Measurements from ENCODE around the gene SNAP25.
A peak's percentile ranks its signal among the peaks of the same experiment; 100 is the strongest.

The SNAP25 gene

DNA sequence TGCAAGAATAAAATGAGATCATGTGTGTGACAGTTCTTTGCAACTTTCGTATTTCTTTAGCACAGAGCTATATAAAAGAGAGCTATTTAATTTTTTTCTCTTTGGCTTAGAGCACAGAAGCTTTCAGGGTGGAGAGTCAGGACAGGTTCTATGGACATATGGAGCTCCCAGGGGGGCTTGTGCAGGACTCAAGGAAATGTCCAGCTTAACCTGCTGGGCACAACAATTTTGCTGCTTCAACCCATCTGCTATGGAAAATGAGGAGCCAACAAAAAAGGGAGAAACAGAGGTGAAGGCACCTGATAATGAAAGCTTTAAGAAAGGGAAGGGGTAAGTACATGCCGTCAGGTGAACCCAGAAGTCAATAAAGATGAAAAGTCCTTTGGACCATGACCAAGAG lies 5.1 kb upstream of the SNAP25 start:
- no peak overlapping the region for H3K27ac ChIP-seq
- POLR2A ChIA-PET (ENCODE audit: low non-redundant PET): no interaction called here
- DNase-seq (ENCODE audit: low spot score): no peak
- TF ChIP-seq, protein P1, sequence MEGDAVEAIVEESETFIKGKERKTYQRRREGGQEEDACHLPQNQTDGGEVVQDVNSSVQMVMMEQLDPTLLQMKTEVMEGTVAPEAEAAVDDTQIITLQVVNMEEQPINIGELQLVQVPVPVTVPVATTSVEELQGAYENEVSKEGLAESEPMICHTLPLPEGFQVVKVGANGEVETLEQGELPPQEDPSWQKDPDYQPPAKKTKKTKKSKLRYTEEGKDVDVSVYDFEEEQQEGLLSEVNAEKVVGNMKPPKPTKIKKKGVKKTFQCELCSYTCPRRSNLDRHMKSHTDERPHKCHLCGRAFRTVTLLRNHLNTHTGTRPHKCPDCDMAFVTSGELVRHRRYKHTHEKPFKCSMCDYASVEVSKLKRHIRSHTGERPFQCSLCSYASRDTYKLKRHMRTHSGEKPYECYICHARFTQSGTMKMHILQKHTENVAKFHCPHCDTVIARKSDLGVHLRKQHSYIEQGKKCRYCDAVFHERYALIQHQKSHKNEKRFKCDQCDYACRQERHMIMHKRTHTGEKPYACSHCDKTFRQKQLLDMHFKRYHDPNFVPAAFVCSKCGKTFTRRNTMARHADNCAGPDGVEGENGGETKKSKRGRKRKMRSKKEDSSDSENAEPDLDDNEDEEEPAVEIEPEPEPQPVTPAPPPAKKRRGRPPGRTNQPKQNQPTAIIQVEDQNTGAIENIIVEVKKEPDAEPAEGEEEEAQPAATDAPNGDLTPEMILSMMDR (conservative IDR thresholded peaks at IDR 0.05; ENCODE audit: low read depth): no peak
- CTCF ChIA-PET: no interaction called here

DNA sequence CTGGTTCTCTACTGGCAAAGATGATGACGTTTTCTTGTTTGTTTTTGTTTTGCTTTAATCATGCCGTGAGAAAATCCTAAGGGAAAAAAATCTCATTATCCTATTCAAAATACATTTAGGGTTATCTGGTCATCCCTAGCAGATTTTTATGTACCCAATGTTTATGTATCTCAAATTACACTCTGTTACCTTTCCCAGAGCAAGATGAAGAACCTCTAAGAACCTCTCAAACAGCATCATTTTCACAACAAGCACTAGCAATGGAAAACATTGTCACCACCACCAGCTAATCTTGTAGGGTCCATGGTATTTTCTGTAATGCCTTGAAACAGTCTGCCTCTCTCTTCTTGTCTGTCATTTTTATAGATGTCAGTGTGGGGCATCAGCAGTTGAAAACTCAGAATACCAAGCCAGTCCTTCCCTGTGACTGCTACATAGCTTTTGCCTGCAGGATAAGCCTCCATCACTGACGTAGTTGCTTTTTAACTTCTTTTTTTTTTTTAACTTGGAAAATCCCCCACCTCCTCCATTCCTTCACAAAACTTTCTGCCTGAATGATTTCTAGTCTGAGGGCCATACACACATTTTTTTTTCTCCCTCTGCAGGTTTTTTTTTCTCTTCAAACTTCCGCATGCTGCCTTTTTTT lies 2.4 kb upstream of the SNAP25 start:
- TF ChIP-seq, protein P1 (conservative IDR thresholded peaks at IDR 0.05; ENCODE audit: low read depth): no peak
- DNase-seq (ENCODE audit: low spot score): no peak
- POLR2A ChIA-PET (ENCODE audit: low non-redundant PET): no interaction called here
- H3K27ac ChIP-seq: no peak overlapping the region
- CTCF ChIA-PET: interaction anchor here (0.6 kb wide), 1 partner anchor 140 kb away, joined by 4 read pairs; no protein-coding TSS in a partner anchor

DNA sequence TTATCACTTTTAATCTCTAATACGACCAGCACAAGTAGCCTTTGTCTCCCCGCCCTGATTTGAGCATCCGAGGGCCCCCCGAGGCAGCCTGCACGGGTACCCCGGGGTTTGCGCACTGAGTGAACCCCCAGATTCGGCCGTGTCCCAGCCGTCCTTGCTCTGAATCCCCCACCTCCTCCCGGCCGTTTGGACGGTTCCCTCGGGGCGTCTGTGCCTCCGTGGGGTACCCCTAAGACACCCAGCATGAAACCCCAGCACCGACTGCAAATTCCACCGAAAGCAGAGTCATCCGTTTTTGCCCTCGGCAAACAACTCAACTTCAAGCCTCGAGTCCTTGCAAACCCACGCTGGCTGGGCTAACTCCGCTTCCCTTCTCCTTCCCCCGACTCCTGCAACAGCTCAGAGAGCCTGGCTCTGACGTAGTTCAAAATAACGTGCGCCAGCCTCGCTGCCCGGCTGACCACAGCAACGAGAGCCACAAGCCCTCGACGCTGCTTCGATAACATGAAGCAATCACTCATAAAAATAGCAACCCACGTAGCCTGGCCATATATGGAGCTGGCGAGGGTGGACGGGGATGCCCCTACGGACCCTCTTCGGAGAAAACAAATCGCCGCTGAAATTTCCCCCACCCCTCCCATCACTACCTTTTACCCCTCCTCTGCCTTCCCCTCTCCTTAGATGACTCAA lies 764 bp upstream of the SNAP25 start:
- DNase-seq (ENCODE audit: low spot score): peak; percentile 17
- no peak overlapping the region for H3K27ac ChIP-seq
- ChIA-PET POLR2A (ENCODE audit: low non-redundant PET) (no interaction called here), CTCF (no interaction called here)
- TF ChIP-seq, protein P1 (conservative IDR thresholded peaks at IDR 0.05; ENCODE audit: low read depth): no peak

- CTCF ChIA-PET: no interaction called here
- POLR2A ChIA-PET (ENCODE audit: low non-redundant PET): no interaction called here
- TF ChIP-seq, protein P1 (conservative IDR thresholded peaks at IDR 0.05; ENCODE audit: low read depth): no peak
- H3K27ac ChIP-seq: no peak overlapping the region
- peak; percentile 70 for DNase-seq (ENCODE audit: low spot score)
Observed at GRCh38 chr20:10219452-10219791, 792 bp downstream of the SNAP25 start.

GRCh38 chr20:10219993-10220750 lies 1.5 kb downstream of the SNAP25 start:
- CTCF ChIA-PET: no interaction called here
- H3K27ac ChIP-seq: no peak overlapping the region
- TF ChIP-seq, protein P1 (conservative IDR thresholded peaks at IDR 0.05; ENCODE audit: low read depth): no peak
- POLR2A ChIA-PET (ENCODE audit: low non-redundant PET): no interaction called here
- DNase-seq (ENCODE audit: low spot score): no peak

DNA sequence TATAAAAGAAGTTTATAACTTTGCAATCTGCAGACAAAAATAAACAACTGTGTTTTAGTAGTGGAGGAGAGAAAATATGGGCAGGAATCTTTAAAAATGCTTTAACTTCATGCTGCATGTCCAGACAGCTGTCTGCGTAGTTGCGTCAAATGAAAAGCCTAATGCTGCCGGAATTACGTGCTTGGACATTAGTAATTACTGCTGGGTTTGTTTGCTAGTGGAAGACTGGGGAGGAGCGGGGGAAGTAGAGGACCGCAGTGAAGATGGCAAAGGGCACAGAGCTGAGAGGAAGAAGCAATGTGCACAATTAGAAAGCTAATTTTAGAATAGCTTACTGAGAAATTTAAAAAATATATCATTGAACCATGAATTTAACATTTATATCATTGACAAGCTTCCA lies 2.4 kb downstream of the SNAP25 start:
- POLR2A ChIA-PET (ENCODE audit: low non-redundant PET): no interaction called here
- CTCF ChIA-PET: interaction anchor here (0.7 kb wide), 1 partner anchor 160 kb away, joined by 3 read pairs; no protein-coding TSS in a partner anchor

More for the DNA sequence above, 2.4 kb downstream of the SNAP25 start:
- no peak for DNase-seq (ENCODE audit: low spot score)
- no peak overlapping the region for H3K27ac ChIP-seq
- TF ChIP-seq, protein P1 (conservative IDR thresholded peaks at IDR 0.05; ENCODE audit: low read depth): no peak

All from RWPE1 (cell line).